ENCODE data around the gene SAMD13.

DNA sequence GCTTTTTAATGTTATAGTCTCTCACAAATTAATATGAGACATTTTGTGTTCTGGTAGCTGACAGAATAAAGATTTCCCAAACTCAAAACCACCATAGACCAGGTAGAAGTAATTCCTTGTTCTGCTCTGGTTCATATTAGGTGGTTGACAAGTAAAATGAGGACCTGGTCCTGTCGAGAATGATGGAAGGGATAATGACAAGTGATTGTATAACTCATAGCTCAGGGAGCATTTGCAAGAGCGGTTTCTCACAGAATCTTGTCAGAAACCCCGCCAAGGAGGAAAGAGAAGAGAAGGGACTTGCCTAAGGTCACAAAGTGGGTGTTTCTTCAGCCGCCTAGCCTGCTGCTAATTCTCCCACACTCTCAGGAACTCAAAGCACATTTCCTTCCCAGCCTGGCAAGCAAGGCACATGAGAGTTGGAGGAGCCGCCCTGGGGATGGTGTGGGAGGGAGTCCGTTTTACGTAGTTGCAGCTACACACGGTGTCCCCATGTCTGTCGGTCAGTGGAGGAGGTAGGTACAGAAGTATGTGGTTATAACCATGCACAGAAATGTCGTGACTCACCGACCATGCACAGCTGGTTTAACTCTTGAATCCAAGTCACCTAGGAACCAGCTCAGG, 46.5 kb downstream of the SAMD13 start:
- no peak for TF ChIP-seq POLR2A (IDR thresholded peaks at IDR 0.05)
- TF ChIP-seq, protein P1, sequence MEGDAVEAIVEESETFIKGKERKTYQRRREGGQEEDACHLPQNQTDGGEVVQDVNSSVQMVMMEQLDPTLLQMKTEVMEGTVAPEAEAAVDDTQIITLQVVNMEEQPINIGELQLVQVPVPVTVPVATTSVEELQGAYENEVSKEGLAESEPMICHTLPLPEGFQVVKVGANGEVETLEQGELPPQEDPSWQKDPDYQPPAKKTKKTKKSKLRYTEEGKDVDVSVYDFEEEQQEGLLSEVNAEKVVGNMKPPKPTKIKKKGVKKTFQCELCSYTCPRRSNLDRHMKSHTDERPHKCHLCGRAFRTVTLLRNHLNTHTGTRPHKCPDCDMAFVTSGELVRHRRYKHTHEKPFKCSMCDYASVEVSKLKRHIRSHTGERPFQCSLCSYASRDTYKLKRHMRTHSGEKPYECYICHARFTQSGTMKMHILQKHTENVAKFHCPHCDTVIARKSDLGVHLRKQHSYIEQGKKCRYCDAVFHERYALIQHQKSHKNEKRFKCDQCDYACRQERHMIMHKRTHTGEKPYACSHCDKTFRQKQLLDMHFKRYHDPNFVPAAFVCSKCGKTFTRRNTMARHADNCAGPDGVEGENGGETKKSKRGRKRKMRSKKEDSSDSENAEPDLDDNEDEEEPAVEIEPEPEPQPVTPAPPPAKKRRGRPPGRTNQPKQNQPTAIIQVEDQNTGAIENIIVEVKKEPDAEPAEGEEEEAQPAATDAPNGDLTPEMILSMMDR (IDR thresholded peaks at IDR 0.05): no peak
